K562 (cell line): ENCODE measurements around the gene GAPVD1.

ENCODE experiments used
- ARHGAP35 ChIP-seq: fragments of 450-650 bp; IDR thresholded peaks from 2 replicates; pipeline ENCODE4 v1.6.1; 2018; ENCODE audit not compliant: partially characterized antibody
- HNRNPL ChIP-seq: fragments of 200-400 bp; formaldehyde crosslinking; IDR thresholded peaks from 2 replicates; pipeline ENCODE4 v1.6.1; 2017; ENCODE audit warnings: low read depth, mild to moderate bottlenecking, low read length
- IFI16 ChIP-seq: fragments of 250-450 bp; sonication (Bioruptor Pico); IDR thresholded peaks from 2 replicates; pipeline ENCODE4 v2.1.2; 2022; ENCODE audit warnings: mild to moderate bottlenecking, inconsistent platforms
- NR2C2 ChIP-seq, 2 experiments: fragments of 200-800 bp in 1 of 2; sonication (Bioruptor generic) in 1 of 2; sonication (generic) in 1 of 2; formaldehyde crosslinking in 1 of 2; IDR thresholded peaks; 2 replicates each; pipeline versions ENCODE4 v1.6.1 to v1.8.0; 2016 to 2022; ENCODE audit warnings: mild to moderate bottlenecking in 1 of 2, missing compliant biosample characterization in 1 of 2, missing genetic modification characterization in 1 of 2, missing genetic modification reagents in 1 of 2
- NRF1 ChIP-seq, 2 experiments: fragments of 450-650 bp; IDR thresholded peaks in 1 of 2; conservative IDR thresholded peaks in 1 of 2; 2 replicates each; pipeline ENCODE4 v1.6.1; 2014; ENCODE audit warnings: mild to moderate bottlenecking in 2 of 2
- POLR2A ChIP-seq: fragments of 450-650 bp; conservative IDR thresholded peaks from 2 replicates; pipeline ENCODE4 v1.6.1; 2016
- POLR2AphosphoS5 ChIP-seq: IDR thresholded peaks from 2 replicates; pipeline ENCODE4 v1.6.1; 2011; ENCODE audit warnings: mild to moderate bottlenecking, low read depth, low read length, moderate library complexity; ENCODE audit not compliant: control insufficient read depth, insufficient read depth
- YY1 ChIP-seq, 3 experiments: IDR thresholded peaks; 2 replicates each; pipeline ENCODE4 v1.6.1; 2011; ENCODE audit warnings: low read length in 2 of 3, mild to moderate bottlenecking in 2 of 3, moderate library complexity in 2 of 3, borderline replicate concordance in 1 of 3, control low read depth in 1 of 3, low read depth in 1 of 3; ENCODE audit not compliant: insufficient read depth in 3 of 3, insufficient replicate concordance in 2 of 3, control insufficient read depth in 1 of 3, insufficient read length in 1 of 3; ENCODE audit errors: extremely low read depth in 1 of 3
- ZC3H11A ChIP-seq: IDR thresholded peaks from 2 replicates; pipeline ENCODE4 v1.6.1; 2012; ENCODE audit warnings: low read depth, low read length, improper control_type of control experiment
- ZNF224 ChIP-seq: sonication (generic); formaldehyde crosslinking; IDR thresholded peaks from 2 replicates; pipeline ENCODE4 v1.8.0; 2022; ENCODE audit warnings: mild to moderate bottlenecking, missing genetic modification reagents
- TF ChIP-seq, protein P1 (sequence below): fragments of 450-650 bp; IDR thresholded peaks from 2 replicates; pipeline ENCODE4 v1.6.1; 2016; ENCODE audit warnings: antibody characterized with exemption
- TF ChIP-seq, protein P2 (sequence below), 2 experiments: fragments of 200-800 bp in 1 of 2; sonication (Bioruptor generic) in 1 of 2; sonication (generic) in 1 of 2; formaldehyde crosslinking in 1 of 2; IDR thresholded peaks in 1 of 2; conservative IDR thresholded peaks in 1 of 2; 2 replicates each; pipeline versions ENCODE4 v1.5.0 to v1.6.1; 2016 to 2020; ENCODE audit warnings: missing compliant biosample characterization in 1 of 2, missing genetic modification characterization in 1 of 2, missing genetic modification reagents in 1 of 2

DNA sequence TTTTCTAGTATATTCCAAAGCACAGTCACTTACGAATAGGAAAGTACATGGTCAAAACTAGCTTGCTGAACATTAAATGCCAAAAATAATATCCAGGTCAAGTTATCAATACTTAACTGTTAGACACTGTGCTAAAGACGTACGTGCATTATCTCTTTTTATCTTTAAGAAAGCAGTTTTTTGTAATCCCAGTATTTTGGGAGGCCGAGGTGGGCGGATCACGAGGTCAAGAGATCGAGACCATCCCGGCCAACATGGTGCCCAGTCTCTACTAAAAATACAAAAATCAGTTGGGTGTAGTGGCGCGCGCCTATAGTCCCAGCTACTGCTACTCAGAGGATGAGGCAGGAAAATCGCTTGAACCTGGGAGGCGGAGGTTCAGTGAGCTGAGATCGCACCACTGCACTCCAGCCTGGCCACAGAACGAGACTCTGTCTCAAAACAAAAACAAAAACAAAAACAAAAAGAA is 17.8 kb upstream of the GAPVD1 start:
- no peak for TF ChIP-seq POLR2A
- no peak for TF ChIP-seq NRF1 (conservative IDR thresholded peaks at IDR 0.05 in 1 of 2, IDR thresholded peaks at IDR 0.05 in 1 of 2)
- no peak for TF ChIP-seq HNRNPL
- TF ChIP-seq NR2C2 (CRISPR knock-in tag; IDR thresholded peaks at IDR 0.05): no peak
- TF ChIP-seq NR2C2 (tag; IDR thresholded peaks at IDR 0.05): peak; percentile 4; the same call in 1 of the 2 replicates
- no peak for TF ChIP-seq ZC3H11A
- TF ChIP-seq YY1 (IDR thresholded peaks at IDR 0.05; ENCODE audit: borderline replicate concordance in 1 of 3, control insufficient read depth in 1 of 3, extremely low read depth in 1 of 3, insufficient read depth in 3 of 3, insufficient read length in 1 of 3, insufficient replicate concordance in 2 of 3, low read depth in 1 of 3, low read length in 2 of 3): no peak
- TF ChIP-seq, protein P1, sequence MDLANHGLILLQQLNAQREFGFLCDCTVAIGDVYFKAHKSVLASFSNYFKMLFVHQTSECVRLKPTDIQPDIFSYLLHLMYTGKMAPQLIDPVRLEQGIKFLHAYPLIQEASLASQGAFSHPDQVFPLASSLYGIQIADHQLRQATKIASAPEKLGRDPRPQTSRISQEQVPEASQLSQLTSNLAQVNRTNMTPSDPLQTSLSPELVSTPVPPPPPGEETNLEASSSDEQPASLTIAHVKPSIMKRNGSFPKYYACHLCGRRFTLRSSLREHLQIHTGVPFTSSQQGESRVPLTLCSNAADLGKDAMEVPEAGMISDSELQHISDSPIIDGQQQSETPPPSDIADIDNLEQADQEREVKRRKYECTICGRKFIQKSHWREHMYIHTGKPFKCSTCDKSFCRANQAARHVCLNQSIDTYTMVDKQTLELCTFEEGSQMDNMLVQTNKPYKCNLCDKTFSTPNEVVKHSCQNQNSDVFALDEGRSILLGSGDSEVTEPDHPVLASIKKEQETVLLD: no peak
- TF ChIP-seq POLR2AphosphoS5: no peak
- TF ChIP-seq IFI16 (CRISPR knock-in tag): peak; percentile 71; the same call in 1 of the 2 replicates
- TF ChIP-seq, protein P2, sequence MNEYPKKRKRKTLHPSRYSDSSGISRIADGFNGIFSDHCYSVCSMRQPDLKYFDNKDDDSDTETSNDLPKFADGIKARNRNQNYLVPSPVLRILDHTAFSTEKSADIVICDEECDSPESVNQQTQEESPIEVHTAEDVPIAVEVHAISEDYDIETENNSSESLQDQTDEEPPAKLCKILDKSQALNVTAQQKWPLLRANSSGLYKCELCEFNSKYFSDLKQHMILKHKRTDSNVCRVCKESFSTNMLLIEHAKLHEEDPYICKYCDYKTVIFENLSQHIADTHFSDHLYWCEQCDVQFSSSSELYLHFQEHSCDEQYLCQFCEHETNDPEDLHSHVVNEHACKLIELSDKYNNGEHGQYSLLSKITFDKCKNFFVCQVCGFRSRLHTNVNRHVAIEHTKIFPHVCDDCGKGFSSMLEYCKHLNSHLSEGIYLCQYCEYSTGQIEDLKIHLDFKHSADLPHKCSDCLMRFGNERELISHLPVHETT (CRISPR knock-in tag; conservative IDR thresholded peaks at IDR 0.05 in 1 of 2, IDR thresholded peaks at IDR 0.05 in 1 of 2): no peak
- no peak for TF ChIP-seq ARHGAP35
- no peak for TF ChIP-seq ZNF224 (CRISPR knock-in tag)
